Measurements from ENCODE around the gene NEUROD2. TPM values are rescaled to one million over a fixed set of nuclear protein-coding genes. Genes with fewer than 3 reads are reported as not detected.

NEUROD2 gene
- total and polyA plus RNA-seq, 2 of the 8 experiments (the other 6 are each of a cell fraction or from before 2014, with no cell fraction given): not detected

GRCh38 chr17:39631403-39631802 is 23.7 kb upstream of the NEUROD2 start:
- Histone ChIP-seq H3K79me2 (ENCODE audit: control insufficient read depth in 1 of 2, insufficient read depth in 2 of 2, low read length in 2 of 2) (no peaks in the 10 kb centered on the region), H3K79me1 (ENCODE audit: low read depth, low read length) (0 out of 2 replicates have a peak, but pooled peaks cover 2% of the 10 kb centered on the region), H3K18ac (ENCODE audit: extremely low read depth, low read length) (peak overlapping the region; percentile 88; the same call in 1 of the 2 replicates), H3K27ac (ENCODE audit: low read depth, low read length) (no peak overlapping the region), H3K4me2 (ENCODE audit: insufficient read depth in 1 of 2, low read depth in 2 of 2, low read length in 2 of 2) (peak overlapping the region; percentile 9 to 49; a peak in 3 of 4 replicates), H4K8ac (ENCODE audit: extremely low read depth, insufficient read depth, low read length) (no peak overlapping the region), H3K36me3 (ENCODE audit: control insufficient read depth in 2 of 4, insufficient read depth in 4 of 4, low read length in 3 of 4) (no peaks in the 10 kb centered on the region), H3K4ac (replicated peaks; ENCODE audit: insufficient read length, low read depth, low read length) (no peak overlapping the region), H3K4me3 (ENCODE audit: extremely low read depth in 1 of 4, insufficient read depth in 2 of 4, low read depth in 3 of 4, low read length in 4 of 4) (peak overlapping the region in 1 of 4 experiments; percentile 2; a peak in 1 of 8 replicates), H4K20me1 (replicated peaks in 1 of 2; ENCODE audit: control insufficient read depth in 1 of 2, insufficient read depth in 2 of 2, low read length in 2 of 2) (peaks cover 0 to under 1% of the 10 kb centered on the region in 2 experiments), H3K9me3 (ENCODE audit: insufficient read depth in 2 of 2, low read depth in 1 of 2, low read length in 1 of 2) (no peaks in the 10 kb centered on the region), H3K56ac (replicated peaks; ENCODE audit: insufficient read length, low read depth, low read length) (no peak overlapping the region), H3K14ac (ENCODE audit: insufficient read length) (no peak overlapping the region), H4K91ac (replicated peaks; ENCODE audit: insufficient read length, low read length) (peak overlapping the region; percentile 20), H4K5ac (ENCODE audit: insufficient read length, low read depth, low read length) (no peak overlapping the region), H3K23ac (ENCODE audit: insufficient read length) (no peak overlapping the region), H2BK120ac (replicated peaks; ENCODE audit: low read depth, low read length) (peak overlapping the region; percentile 1), H2BK15ac (ENCODE audit: low read length) (peak overlapping the region; percentile 88; the same call in 1 of the 2 replicates), H3K4me1 (replicated peaks in 1 of 4; ENCODE audit: control insufficient read depth in 3 of 4, insufficient read depth in 4 of 4, low read length in 3 of 4) (peaks cover 11 to 57% (median 49%) of the 10 kb centered on the region in 4 experiments), H3K9ac (replicated peaks in 1 of 4; ENCODE audit: extremely low read depth in 1 of 4, low read depth in 3 of 4, low read length in 3 of 4) (no peak overlapping the region), H2AK5ac (ENCODE audit: low read depth, low read length) (peak overlapping the region; percentile 7; the same call in 1 of the 2 replicates), H2BK20ac (ENCODE audit: low read length) (peak overlapping the region; percentile 93; the same call in 1 of the 2 replicates), H2AFZ (ENCODE audit: low read length) (0 out of 2 replicates have a peak overlapping the region, but pooled peaks have one; percentile 4), H3K27me3 (replicated peaks in 1 of 4; ENCODE audit: control insufficient read depth in 3 of 4, extremely low read depth in 1 of 4, insufficient read depth in 3 of 4, low read length in 3 of 4) (peaks cover 2 to 19% (median 15%) of the 10 kb centered on the region in 4 experiments; a peak in 6 of 7 replicates), H2BK5ac (ENCODE audit: low read depth, low read length) (peak overlapping the region; percentile 85; the same call in 1 of the 2 replicates), H2BK12ac (ENCODE audit: low read depth, low read length) (peak overlapping the region; percentile 75; the same call in 1 of the 2 replicates), H3K23me2 (ENCODE audit: low read depth, low read length) (peaks cover 9% of the 10 kb centered on the region)
- ChIA-PET CTCF (ENCODE audit: partially characterized antibody) (interaction anchor here (0.6 to 49.2 kb wide), 14 partner anchors 8 to 903 kb away, joined by 3 to 1885 read pairs (median 3); partner anchors contain the start of genes ERBB2, MIEN1, PGAP3 and PNMT), POLR2A (ENCODE audit: partially characterized antibody) (interaction anchor here (0.6 to 5.8 kb wide), 14 partner anchors 8 to 118 kb away, joined by 3 to 39 read pairs (median 4); partner anchors contain the start of genes PNMT and TCAP)
- 24% methylated on average over 6 of the region's 6 CpGs; no CpG with 5 or more reads in 1 of the 2 experiments for WGBS, 2 experiments (ENCODE audit: extremely low coverage in 1 of 2, insufficient coverage in 1 of 2, insufficient read length in 1 of 2, insufficient replicate concordance in 2 of 2, low coverage in 1 of 2, low lambda C conversion rate in 2 of 2, missing lambda C conversion rate in 1 of 2)
- FAIRE-seq (peak; percentile 28), DNase-seq (ENCODE audit: low read depth in 1 of 2, low spot score in 2 of 2) (no peak)
- peak; percentile 16; the same call in 1 of the 2 replicates for TF ChIP-seq GABPA (IDR thresholded peaks at IDR 0.05; ENCODE audit: borderline replicate concordance, insufficient read depth, low read length)
- TF ChIP-seq CHD1 (IDR thresholded peaks at IDR 0.05; ENCODE audit: low read depth, low read length): no peak
- no peak for TF ChIP-seq ATF3 (IDR thresholded peaks at IDR 0.05; ENCODE audit: insufficient read depth, low read depth, low read length)
- no peak; the same call in 1 of the 2 replicates for TF ChIP-seq SP1 (IDR thresholded peaks at IDR 0.05; ENCODE audit: low read depth, low read length)
- no peak for TF ChIP-seq EP300 (IDR thresholded peaks at IDR 0.05; ENCODE audit: borderline replicate concordance in 1 of 2, low read depth in 2 of 2, low read length in 2 of 2)
- TF ChIP-seq POU5F1 (IDR thresholded peaks at IDR 0.05; ENCODE audit: low read depth, low read length): no peak
- TF ChIP-seq RNF2 (IDR thresholded peaks at IDR 0.05; ENCODE audit: borderline replicate concordance, low read depth, low read length, missing control alignments, poor library complexity, severe bottlenecking): no peak
- no peak for TF ChIP-seq GTF2F1 (IDR thresholded peaks at IDR 0.05; ENCODE audit: borderline replicate concordance, low read depth, low read length)
- 0 out of 2 replicates have a peak, but pooled peaks have one; percentile 9 for TF ChIP-seq TAF1 (IDR thresholded peaks at IDR 0.05; ENCODE audit: low read depth, low read length)
